ENCODE data around the gene CCNI.

GRCh38 chr4:77074381-77074831 is 1.4 kb downstream of the CCNI start:
- TF ChIP-seq FOXP2 (optimal IDR thresholded peaks at IDR 0.05; ENCODE audit: control extremely low read depth, extremely low read length, insufficient read depth), result no peak
- no peak for TF ChIP-seq POLR2AphosphoS5 (IDR thresholded peaks at IDR 0.05; ENCODE audit: borderline replicate concordance, low read depth, low read length)
- TF ChIP-seq EZH2 (IDR thresholded peaks at IDR 0.05), result no peak
